Naive thymus-derived CD8-positive, alpha-beta T cell (primary cell): ENCODE results near the gene SMAD5. TPM values are rescaled to one million over a fixed set of nuclear protein-coding genes. Genes with fewer than 3 reads are reported as not detected.

Source experiments
- ATAC-seq, 2 donors: fragments of 150-1000 bp; cut with Tn5 transposase in 1 of 2; sonication (Bioruptor Pico), chemical (Tn5 transposase) in 1 of 2; 1 replicate in 1 of 2; 2 replicates in 1 of 2; pipeline ENCODE4 v1.10.0; 2021; ENCODE audit warnings: mild to moderate bottlenecking in 2 of 2, moderate library complexity in 2 of 2
- POLR2A ChIA-PET: fragments of 350-600 bp; sonication (Branson Sonifier 250); formaldehyde crosslinking; loops from one replicate; lab custom pipeline; 2021; ENCODE audit warnings: antibody characterized with exemption; lab: Charles Lee
- DNase-seq, 10 donors: peaks; one replicate each; pipeline versions ENCODE4 v3.0.0 to v3.0.0-alpha.2; 2020 to 2022
- H3K27ac Mint-ChIP-seq, 10 donors: one replicate each; pipeline ENCODE4 v1.8.0; 2020 to 2022; ENCODE audit warnings: mild to moderate bottlenecking in 10 of 10, mixed read lengths in 10 of 10, moderate library complexity in 4 of 10, inconsistent platforms in 1 of 10
- H3K27me3 Mint-ChIP-seq, 5 donors: one replicate each; pipeline ENCODE4 v1.8.0; 2021 to 2022; ENCODE audit warnings: mixed read lengths in 5 of 5
- H3K36me3 Mint-ChIP-seq, 3 donors: one replicate each; pipeline ENCODE4 v1.8.0; 2020 to 2022; ENCODE audit warnings: mixed read lengths in 3 of 3, mild to moderate bottlenecking in 2 of 3, inconsistent platforms in 1 of 3
- H3K4me1 Mint-ChIP-seq, 4 donors: one replicate each; pipeline ENCODE4 v1.8.0; 2021 to 2022; ENCODE audit warnings: mixed read lengths in 4 of 4
- H3K4me3 Mint-ChIP-seq, 10 donors: one replicate each; pipeline ENCODE4 v1.8.0; 2020 to 2022; ENCODE audit warnings: mild to moderate bottlenecking in 10 of 10, mixed read lengths in 10 of 10, moderate library complexity in 6 of 10, inconsistent platforms in 1 of 10
- H3K9me3 Mint-ChIP-seq, 9 donors: one replicate each; pipeline ENCODE4 v1.8.0; 2020 to 2022; ENCODE audit warnings: mixed read lengths in 9 of 9, mild to moderate bottlenecking in 3 of 9, inconsistent platforms in 1 of 9, moderate library complexity in 1 of 9
- polyA plus RNA-seq, 3 donors: library from polyadenylated mRNA; unstranded; fragments of 300-500 nt; fragmentation: Illumina TruSeq; gene quantifications; one replicate each; pipeline ENCODE4 v1.2.3, GENCODE V29; 2021
- total RNA-seq, 8 experiments: library from RNA in 2 of 8; stranded (reverse) in 2 of 8; gene quantifications; one replicate each; pipeline ENCODE4 v1.2.3 and lab custom pipeline; 2021 to 2026

The SMAD5 gene
- total and polyA plus RNA-seq, 5 experiments from 2014 or later: 10.8 to 21.5 (median 17.2) TPM

DNA sequence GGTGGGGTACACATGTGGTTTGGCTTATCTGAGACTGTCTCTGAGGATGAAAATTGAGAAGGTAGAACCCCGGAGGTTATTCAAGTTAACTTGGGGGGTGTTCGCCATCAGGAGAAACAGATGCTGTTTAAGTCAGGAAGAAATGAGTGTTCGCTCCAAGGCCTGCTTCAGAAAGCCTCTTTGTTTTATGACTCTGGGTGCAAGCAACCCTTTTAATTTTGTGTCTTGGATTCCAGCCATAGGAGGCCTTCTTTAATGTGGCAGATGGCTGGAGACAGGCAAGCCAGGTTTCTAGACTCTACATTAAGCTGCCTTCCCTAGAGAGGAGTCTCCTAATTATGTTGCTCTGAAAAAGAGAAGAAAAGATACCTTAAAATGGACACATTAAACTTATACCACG is 4.2 kb upstream of the SMAD5 start:
- H3K27me3 Mint-ChIP-seq: peaks cover 17 to 51% (median 38%) of the 10 kb centered on the region in 5 donors
- H3K4me3 Mint-ChIP-seq: no peak overlapping the region
- H3K4me1 Mint-ChIP-seq: peaks cover 0 to 8% (median 8%) of the 10 kb centered on the region in 4 donors
- H3K36me3 Mint-ChIP-seq: no peaks in the 10 kb centered on the region
- ATAC-seq (no peak), DNase-seq (no peak)
- POLR2A ChIA-PET: no interaction called here
- peaks cover 0 to 2% (median 0%) of the 10 kb centered on the region in 9 donors for H3K9me3 Mint-ChIP-seq
- H3K27ac Mint-ChIP-seq: no peak overlapping the region

DNA sequence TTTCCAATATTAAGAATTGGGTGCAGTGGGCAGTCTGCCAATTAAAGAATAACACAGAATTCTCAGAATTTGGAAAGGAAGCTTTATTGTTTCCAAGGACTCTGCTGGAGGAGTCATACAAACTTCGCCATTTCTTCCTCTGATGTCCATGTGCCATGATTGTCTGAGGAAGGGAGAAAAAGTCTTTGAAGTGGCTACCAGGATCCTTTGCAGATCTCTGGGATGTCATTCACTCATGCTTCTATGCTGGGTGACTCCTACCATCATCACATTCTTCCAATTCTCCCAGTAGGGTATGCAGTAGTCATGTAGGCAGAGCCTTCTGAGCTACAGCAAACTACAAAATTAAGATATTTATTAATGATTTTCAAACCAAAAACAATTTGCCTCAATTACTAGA is 3.2 kb upstream of the SMAD5 start:
- no peak overlapping the region for H3K27ac Mint-ChIP-seq
- POLR2A ChIA-PET: no interaction called here
- ATAC-seq (no peak), DNase-seq (no peak)
- peaks cover 14 to 47% (median 35%) of the 10 kb centered on the region in 5 donors for H3K27me3 Mint-ChIP-seq
- peaks cover 0 to 15% (median 15%) of the 10 kb centered on the region in 4 donors for H3K4me1 Mint-ChIP-seq
- peaks cover 0 to 2% (median 0%) of the 10 kb centered on the region in 9 donors for H3K9me3 Mint-ChIP-seq
- H3K4me3 Mint-ChIP-seq: no peak overlapping the region
- H3K36me3 Mint-ChIP-seq: no peaks in the 10 kb centered on the region

DNA sequence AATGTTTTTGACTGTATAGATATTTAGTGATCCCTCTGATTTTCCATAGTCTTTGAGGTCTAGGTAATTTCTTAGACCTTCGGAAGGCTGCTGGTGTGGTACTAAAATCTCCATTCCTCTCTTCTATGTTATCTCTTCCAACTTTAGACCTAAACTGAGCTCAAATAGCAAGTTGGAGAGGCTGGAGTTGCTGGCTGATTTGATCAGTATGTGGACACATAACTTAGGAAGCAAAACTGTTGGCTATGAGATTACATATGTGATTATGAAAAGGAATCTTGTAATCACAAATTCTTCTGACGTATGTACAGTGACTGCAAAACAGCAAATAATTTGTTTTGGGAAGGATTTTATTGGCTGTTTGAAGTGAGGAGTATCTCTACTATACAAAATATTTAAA is 2.1 kb upstream of the SMAD5 start:
- Mint-ChIP-seq H3K4me3 (no peak overlapping the region), H3K27ac (no peak overlapping the region), H3K4me1 (peaks cover 2 to 27% (median 23%) of the 10 kb centered on the region in 4 donors), H3K9me3 (peaks cover 0 to 2% (median 0%) of the 10 kb centered on the region in 9 donors), H3K36me3 (no peaks in the 10 kb centered on the region), H3K27me3 (peaks cover 14 to 41% (median 33%) of the 10 kb centered on the region in 5 donors)
- POLR2A ChIA-PET: no interaction called here
- no peak for ATAC-seq
- DNase-seq: no peak

DNA sequence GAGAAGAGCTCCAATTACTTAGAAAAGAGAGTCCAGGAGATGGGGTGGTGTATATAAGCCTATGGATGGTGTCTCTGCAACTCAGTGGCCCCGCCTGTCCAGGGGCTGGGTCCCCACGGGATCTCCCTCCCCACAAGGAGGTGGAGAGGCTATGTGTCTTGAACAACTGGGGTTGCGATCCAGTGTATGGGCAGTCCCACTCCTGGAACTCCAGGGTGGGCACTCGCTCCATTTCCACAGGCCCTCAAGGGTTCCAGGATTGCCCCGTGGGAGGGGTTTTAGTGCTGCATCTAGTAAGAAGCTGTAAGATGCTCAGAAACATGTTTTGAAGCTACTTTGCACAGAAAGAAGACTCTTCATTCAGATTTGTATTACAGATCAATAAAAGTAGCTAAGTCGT is 558 bp upstream of the SMAD5 start:
- peak in 1 of 2 donors; percentile 16 for ATAC-seq
- H3K36me3 Mint-ChIP-seq: no peaks in the 10 kb centered on the region
- peak overlapping the region in 8 of 10 donors; percentile 55 to 89 (median 78) for H3K27ac Mint-ChIP-seq
- DNase-seq: peak in 1 of 10 donors; percentile 1
- H3K4me3 Mint-ChIP-seq: peak overlapping the region; percentile 80 to 90 (median 86)
- no peaks in the 10 kb centered on the region for H3K9me3 Mint-ChIP-seq
- H3K4me1 Mint-ChIP-seq: peaks cover 2 to 30% (median 27%) of the 10 kb centered on the region in 4 donors
- peaks cover 16 to 32% (median 23%) of the 10 kb centered on the region in 5 donors for H3K27me3 Mint-ChIP-seq
- POLR2A ChIA-PET: no interaction called here

GRCh38 chr5:136133222-136133921 is 727 bp downstream of the SMAD5 start:
- Mint-ChIP-seq H3K36me3 (no peaks in the 10 kb centered on the region), H3K9me3 (no peaks in the 10 kb centered on the region), H3K27me3 (peaks cover 9 to 24% (median 16%) of the 10 kb centered on the region in 5 donors), H3K4me1 (peaks cover 5 to 41% (median 38%) of the 10 kb centered on the region in 4 donors), H3K27ac (peak overlapping the region in 9 of 10 donors; percentile 78 to 95 (median 92)), H3K4me3 (peak overlapping the region; percentile 82 to 97 (median 93))
- DNase-seq (peak in 4 of 10 donors; percentile 1 to 22 (median 11)), ATAC-seq (peak; percentile 50 to 66)
- POLR2A ChIA-PET: no interaction called here

DNA sequence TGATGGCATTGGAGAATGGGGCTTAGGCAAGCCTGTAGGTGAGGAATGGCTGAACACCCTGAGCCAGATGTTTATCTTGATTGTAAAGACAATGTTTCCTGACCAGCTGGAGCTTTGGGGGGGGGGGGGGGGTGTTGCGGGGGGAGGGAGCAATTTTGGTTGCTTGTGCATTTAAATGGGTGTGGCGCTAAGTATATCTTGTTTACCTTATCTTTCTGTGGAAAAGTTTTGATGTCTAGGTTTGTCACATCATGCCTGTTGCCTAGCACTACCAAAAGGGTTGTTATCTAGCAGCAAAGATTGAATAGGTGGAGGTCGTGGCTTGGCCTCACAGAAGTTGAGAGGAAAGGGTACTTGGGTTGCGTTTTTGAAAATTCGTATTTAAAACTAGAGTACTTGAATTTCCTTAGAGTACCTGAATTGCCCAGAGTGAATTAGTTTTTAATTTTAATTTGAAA is 1.3 kb downstream of the SMAD5 start:
- POLR2A ChIA-PET: no interaction called here
- peaks cover 9 to 21% (median 16%) of the 10 kb centered on the region in 5 donors for H3K27me3 Mint-ChIP-seq
- H3K4me3 Mint-ChIP-seq: peak overlapping the region; percentile 82 to 97 (median 93)
- H3K27ac Mint-ChIP-seq: peak overlapping the region in 6 of 10 donors; percentile 78 to 95 (median 88)
- DNase-seq (peak in 1 of 10 donors; percentile 4), ATAC-seq (no peak)
- H3K36me3 Mint-ChIP-seq: no peaks in the 10 kb centered on the region
- H3K4me1 Mint-ChIP-seq: peaks cover 7 to 46% (median 41%) of the 10 kb centered on the region in 4 donors
- H3K9me3 Mint-ChIP-seq: no peaks in the 10 kb centered on the region

GRCh38 chr5:136134653-136135052 is 2.0 kb downstream of the SMAD5 start:
- POLR2A ChIA-PET: no interaction called here
- DNase-seq: no peak
- ATAC-seq: no peak
- Mint-ChIP-seq H3K36me3 (peaks cover 0 to 2% (median 0%) of the 10 kb centered on the region in 3 donors), H3K4me3 (peak overlapping the region in 8 of 10 donors; percentile 8 to 59 (median 36)), H3K27me3 (peaks cover 9 to 23% (median 14%) of the 10 kb centered on the region in 5 donors), H3K27ac (peak overlapping the region in 2 of 10 donors; percentile 54 to 74), H3K4me1 (peaks cover 9 to 53% (median 47%) of the 10 kb centered on the region in 4 donors), H3K9me3 (no peaks in the 10 kb centered on the region)

DNA sequence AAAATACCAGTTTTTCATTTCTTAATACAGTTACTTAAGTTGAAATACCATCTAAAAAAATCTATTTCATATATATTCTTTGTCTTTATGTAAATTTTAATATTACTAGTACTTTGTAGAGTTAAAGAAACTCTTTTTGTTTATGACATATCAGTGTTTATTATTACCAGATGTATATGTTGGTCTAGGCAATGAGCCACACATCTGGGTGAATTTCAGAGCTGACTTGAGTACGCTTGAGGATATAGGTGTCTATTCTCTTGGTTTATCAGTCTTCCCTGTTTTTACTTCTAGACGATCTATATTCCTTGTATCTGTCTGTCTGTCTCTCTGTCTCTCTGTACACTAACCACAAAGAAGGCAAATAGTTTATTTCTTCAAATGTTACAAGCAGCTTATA is 2.9 kb downstream of the SMAD5 start:
- POLR2A ChIA-PET: no interaction called here
- DNase-seq: no peak

GRCh38 chr5:136137497-136138220 is 5.0 kb downstream of the SMAD5 start:
- peaks cover 0 to 9% (median 3%) of the 10 kb centered on the region in 5 donors for H3K27me3 Mint-ChIP-seq
- peaks cover 0 to 2% (median 0%) of the 10 kb centered on the region in 3 donors for H3K36me3 Mint-ChIP-seq
- POLR2A ChIA-PET: interaction anchor here (0.6 kb wide), 1 partner anchor 13 kb away, joined by 3 read pairs; no protein-coding TSS in a partner anchor
- no peaks in the 10 kb centered on the region for H3K9me3 Mint-ChIP-seq
- no peak overlapping the region for H3K4me3 Mint-ChIP-seq
- H3K27ac Mint-ChIP-seq: no peak overlapping the region
- DNase-seq (no peak), ATAC-seq (no peak)
- H3K4me1 Mint-ChIP-seq: peaks cover 9 to 46% (median 43%) of the 10 kb centered on the region in 4 donors

More for the DNA sequence above, 2.9 kb downstream of the SMAD5 start:
- Mint-ChIP-seq H3K27ac (no peak overlapping the region), H3K27me3 (peaks cover 6 to 19% (median 12%) of the 10 kb centered on the region in 5 donors), H3K36me3 (peaks cover 0 to 2% (median 0%) of the 10 kb centered on the region in 3 donors), H3K4me3 (no peak overlapping the region), H3K9me3 (no peaks in the 10 kb centered on the region), H3K4me1 (peaks cover 9 to 53% (median 48%) of the 10 kb centered on the region in 4 donors)
- ATAC-seq: no peak

GRCh38 chr5:136141561-136141960 is 8.9 kb downstream of the SMAD5 start:
- Mint-ChIP-seq H3K27me3 (peaks cover 0 to 5% (median 0%) of the 10 kb centered on the region in 5 donors), H3K4me1 (peaks cover 7 to 34% (median 27%) of the 10 kb centered on the region in 4 donors), H3K36me3 (peaks cover 0 to 2% (median 0%) of the 10 kb centered on the region in 3 donors), H3K27ac (no peak overlapping the region), H3K4me3 (no peak overlapping the region), H3K9me3 (no peaks in the 10 kb centered on the region)
- ATAC-seq (no peak), DNase-seq (no peak)
- POLR2A ChIA-PET: interaction anchor here (0.5 kb wide), 1 partner anchor 142 kb away, joined by 3 read pairs; no protein-coding TSS in a partner anchor

DNA sequence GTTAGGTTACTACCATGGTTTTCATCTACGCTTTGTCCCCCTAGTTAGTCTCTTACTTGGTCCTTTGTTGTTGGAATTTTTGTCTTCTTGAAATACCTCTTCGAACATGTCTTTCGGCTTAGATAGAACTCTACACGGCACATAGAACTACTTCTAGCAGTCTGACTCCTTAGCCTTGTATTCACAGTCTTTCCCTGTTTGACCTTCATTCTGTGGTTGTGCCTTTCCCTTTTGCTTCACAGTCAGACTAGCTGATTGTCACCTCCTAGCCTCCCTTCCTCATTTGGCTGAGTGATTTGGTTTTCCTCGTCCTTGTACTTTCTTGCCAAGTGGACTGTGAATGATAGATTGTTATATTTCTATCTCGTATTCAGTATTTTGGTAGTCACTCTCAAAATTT is 10.7 kb downstream of the SMAD5 start:
- peaks cover 0 to 5% (median 0%) of the 10 kb centered on the region in 5 donors for H3K27me3 Mint-ChIP-seq
- no peak overlapping the region for H3K27ac Mint-ChIP-seq
- H3K9me3 Mint-ChIP-seq: no peaks in the 10 kb centered on the region
- peaks cover 0 to 2% (median 0%) of the 10 kb centered on the region in 3 donors for H3K36me3 Mint-ChIP-seq
- no peak for DNase-seq
- ATAC-seq: no peak
- H3K4me1 Mint-ChIP-seq: peaks cover 5 to 28% (median 18%) of the 10 kb centered on the region in 4 donors
- POLR2A ChIA-PET: no interaction called here
- no peak overlapping the region for H3K4me3 Mint-ChIP-seq

DNA sequence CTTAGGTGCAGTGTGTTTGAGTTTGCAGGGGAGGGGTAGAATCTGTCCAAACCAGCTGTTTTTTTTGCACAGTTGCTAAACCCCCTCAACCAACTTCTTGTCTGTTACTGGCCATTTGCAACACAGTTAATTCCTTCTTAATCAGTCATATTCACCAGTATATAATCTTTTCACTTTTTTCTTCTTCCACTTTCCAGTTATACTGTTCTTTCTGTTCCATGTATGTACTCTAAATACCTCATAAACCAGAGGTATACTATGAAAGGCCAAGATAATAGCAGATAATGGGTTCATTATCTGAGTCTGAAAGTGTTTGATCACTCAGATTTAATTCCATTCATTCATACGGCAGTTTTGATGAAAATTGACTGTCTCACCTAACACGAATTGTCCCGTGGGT is 11.1 kb downstream of the SMAD5 start:
- POLR2A ChIA-PET: no interaction called here
- Mint-ChIP-seq H3K9me3 (no peaks in the 10 kb centered on the region), H3K27ac (no peak overlapping the region), H3K4me3 (no peak overlapping the region), H3K36me3 (peaks cover 0 to 2% (median 0%) of the 10 kb centered on the region in 3 donors), H3K4me1 (peaks cover 3 to 23% (median 17%) of the 10 kb centered on the region in 4 donors), H3K27me3 (peaks cover 0 to 5% (median 0%) of the 10 kb centered on the region in 5 donors)
- no peak for ATAC-seq
- DNase-seq: no peak
